GM11168 (cell line): Measurements from ENCODE around the gene SLIT2.

Source experiments
- in situ Hi-C: fragments of 300-500 bp; cut with MboI; formaldehyde crosslinking; loops from one replicate; pipeline ENCODE4 v1.12.0; 2022; ENCODE audit warnings: low sequenced_read_pairs; ENCODE audit not compliant: unreplicated experiment

SLIT2 gene

GRCh38 chr4:20262221-20262620 lies 10.5 kb downstream of the SLIT2 start:
- in situ Hi-C loops, result no loop called here

DNA sequence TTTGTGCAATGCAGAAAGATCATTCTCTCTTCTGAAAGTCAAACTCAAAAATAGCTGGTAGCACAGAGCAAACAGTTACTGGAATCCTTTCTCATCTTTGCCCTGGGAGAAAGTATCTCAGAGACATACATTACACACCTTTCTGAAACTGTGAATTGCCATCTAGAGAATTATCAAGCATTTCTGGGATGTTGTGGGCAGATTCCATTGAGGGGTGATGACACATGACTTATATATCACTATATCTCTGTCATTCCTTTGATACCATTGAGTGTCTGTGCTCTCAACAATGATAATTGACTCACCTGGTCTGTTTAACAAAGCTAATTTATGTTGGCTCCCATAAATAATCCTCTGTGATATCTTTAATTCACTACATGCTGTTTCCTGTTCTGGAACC lies 13.0 kb downstream of the SLIT2 start:
- in situ Hi-C loops, result no loop called here

GRCh38 chr4:20265726-20266125 lies 14.0 kb downstream of the SLIT2 start:
- in situ Hi-C loops, result no loop called here

DNA sequence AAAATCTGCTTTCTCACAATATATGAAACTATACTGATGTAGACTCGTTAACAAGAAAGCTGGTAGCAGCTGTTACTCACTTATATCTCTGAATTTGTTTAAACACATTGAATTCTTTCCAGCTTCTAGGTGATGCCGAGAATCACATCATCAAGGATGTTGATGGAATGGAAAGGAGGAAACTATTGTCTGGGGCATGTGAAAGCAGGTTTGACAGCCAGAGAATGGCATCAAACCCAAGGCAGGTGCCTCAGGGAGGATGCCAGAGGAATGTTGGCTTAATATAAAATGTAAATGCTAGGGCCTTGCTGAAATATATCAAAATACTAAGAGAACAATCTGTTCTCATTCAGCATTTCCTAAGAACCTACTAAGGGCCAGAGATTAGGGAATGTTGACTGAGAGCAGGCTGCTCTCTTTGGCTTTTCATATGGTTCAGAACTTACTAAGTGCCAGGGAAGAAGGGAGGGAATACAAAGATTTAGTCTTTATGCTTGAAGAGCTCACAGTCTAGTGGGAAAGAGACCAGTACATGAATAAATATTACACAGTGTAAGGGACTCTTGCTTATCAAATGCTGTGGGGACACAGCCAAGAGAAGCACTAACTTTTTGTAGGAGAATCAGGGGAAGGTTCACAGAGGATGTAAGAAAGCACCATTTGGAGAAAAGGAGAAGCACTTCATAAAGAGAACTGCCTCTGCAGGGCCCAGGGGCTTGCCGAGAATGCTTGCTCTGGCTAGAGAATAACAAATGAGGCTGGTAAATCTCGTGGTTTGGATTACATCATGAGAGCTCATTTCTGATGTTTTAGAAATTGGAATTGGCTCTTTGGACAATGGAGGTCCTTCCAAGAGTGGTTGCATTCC lies 14.7 kb downstream of the SLIT2 start:
- in situ Hi-C loops, result no loop called here

DNA sequence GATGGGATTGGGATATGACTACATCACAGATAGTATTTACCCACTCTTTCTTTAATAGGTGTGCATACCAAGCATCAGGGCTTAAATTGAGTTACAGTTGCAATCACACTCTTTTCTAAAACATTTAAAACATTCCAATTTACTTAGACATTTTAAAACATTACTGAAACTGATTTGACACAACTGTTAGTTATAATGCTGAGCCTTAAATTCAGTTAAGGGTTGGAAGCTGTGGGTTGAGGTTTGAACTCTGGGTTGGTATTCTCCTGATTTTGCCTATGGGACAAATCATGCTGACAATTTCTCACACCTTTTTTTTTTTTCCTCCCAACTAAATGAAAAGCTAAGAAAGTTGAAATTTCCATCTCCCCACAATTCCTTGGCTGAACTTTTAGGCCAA lies 16.3 kb downstream of the SLIT2 start:
- in situ Hi-C loops, result no loop called here

DNA sequence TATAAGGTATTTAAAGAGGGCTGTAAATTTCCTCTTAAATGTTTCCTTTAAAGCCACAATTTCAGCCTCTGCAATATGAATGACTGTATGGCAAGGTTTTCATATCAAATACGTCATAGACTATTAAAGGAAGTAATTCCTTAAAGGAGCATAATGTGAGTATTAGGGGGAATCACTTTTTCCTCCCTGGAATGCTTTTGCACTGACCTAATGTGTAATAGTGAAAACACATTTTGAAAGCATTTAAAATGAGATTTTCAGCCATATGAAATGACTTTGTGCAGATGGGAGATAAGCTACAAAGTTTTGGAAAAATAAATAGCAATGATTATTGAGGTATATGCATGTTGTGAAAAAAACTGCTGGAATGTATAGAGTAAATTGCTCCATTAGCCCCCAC lies 17.6 kb downstream of the SLIT2 start:
- in situ Hi-C loops, result no loop called here

DNA sequence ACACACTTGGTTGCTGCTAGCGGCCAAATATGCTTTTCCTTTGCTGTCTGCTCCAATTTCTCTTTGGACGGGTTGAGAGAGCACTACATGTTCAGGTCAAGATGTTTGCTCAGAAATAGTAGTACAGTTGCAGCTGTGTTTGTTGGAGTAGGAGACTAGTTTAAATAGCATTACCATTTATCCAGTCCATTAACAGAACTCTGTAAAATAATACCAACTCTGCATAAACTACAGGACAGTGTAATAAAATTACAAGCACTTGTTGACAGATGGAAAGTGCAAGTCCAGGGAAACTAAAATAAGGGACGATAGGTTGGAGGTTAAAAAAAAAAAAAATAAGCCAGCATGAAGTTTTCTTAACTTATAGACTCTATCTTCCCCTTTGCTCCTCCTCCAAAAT lies 20.2 kb downstream of the SLIT2 start:
- in situ Hi-C loops, result no loop called here

DNA sequence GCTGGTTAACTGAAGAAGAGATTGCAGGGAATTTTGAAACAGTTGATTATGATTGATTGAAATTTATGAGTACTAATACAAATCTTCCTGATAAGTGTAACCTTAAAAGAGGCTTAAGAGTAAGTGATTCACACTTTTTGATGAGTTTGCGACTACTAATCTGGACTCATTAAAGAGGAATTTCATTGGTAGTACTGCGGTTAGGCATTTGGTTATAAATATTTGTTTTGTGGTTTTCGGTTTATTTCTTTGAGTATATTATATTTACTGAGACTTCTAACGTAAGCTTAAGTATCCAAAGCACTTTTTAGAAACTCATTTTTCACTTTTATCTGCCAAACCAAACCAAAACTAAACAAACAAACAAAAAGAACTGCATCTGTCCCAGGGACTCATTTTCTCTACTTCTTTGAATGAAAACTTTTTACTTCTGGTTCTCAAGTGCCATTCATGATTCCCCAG lies 20.7 kb downstream of the SLIT2 start:
- in situ Hi-C loops, result no loop called here

DNA sequence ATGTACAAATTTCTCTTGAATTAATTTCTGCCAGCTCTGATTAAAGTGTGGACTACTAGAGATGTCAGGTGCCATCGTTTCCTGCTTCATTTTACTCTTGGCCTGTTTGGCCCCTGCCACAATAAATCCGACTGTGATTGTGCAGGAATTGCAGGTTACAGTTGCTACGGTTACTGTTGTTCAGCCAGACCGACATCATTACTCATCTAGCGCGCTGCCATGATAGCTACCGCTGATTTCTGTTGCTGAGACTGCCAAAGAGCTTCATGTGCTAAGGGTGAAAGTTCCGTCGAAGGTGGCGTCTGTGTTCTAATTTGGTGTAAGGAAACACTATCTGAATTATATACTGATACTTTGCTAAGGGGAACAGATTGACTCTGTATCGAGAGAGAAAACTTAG lies 22.1 kb downstream of the SLIT2 start:
- in situ Hi-C loops, result no loop called here

GRCh38 chr4:20276848-20277247 lies 25.1 kb downstream of the SLIT2 start:
- in situ Hi-C loops, result no loop called here

DNA sequence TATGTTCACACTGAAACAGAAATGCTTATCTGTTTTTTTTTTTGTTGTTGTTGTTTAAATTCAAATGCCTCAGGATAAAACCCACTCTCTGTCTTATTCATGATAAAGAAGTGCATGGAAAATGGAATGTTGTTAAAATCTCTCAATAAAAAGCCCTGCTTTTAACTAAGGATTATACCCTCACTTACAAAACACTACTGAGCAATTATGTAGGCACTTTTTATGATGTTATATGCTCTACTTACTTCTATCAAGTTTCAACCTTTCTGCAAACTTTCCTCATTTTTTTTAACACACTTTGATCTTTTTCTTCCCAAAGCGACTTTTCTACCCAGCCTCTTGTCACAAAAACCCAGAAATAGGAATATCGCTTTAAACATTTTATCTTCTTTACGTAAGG lies 26.5 kb downstream of the SLIT2 start:
- in situ Hi-C loops, result no loop called here

- in situ Hi-C loops, result no loop called here
Measured at GRCh38 chr4:20279381-20279780, 27.7 kb downstream of the SLIT2 start.

- in situ Hi-C loops, result no loop called here
Measured at GRCh38 chr4:20281453-20281852, 29.7 kb downstream of the SLIT2 start.

DNA sequence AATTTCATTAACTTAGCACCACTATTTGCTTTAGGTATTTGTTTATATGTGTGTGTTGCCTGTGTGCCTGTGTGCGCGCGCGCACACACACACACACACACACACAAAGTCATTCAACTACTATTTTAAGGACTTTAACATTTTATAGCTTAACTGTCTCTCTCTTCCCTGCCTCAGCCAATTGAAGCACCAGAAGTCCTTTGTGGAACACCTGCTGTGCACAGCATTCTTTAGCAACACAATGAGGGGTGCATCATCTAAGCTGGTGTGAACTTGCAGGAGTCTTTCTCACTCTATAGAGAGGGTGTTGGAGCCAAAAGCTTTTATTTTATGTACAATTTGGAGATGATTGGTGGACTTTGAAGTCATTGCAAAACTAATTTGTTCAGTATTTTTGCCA lies 31.3 kb downstream of the SLIT2 start:
- in situ Hi-C loops, result no loop called here

DNA sequence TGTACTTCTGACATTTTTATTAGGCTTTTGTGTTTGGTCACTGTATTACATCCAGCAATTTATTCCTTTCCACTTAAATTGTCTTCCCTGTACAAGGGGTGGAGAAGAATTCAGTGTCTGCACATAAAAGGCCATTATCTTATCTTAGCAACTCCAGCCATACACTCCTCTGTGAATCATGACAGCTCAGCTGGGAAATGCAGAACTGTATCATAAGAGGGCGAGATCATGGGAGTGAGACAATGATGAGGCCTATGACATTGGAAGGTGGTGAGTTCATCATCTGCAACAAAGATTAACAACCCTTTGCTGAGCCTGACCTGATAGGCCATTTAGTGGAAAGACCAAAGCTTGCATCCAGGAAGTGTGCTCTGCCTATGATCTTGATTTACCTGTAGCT lies 33.3 kb downstream of the SLIT2 start:
- in situ Hi-C loops, result no loop called here

GRCh38 chr4:20287246-20287645 lies 35.5 kb downstream of the SLIT2 start:
- in situ Hi-C loops, result no loop called here

- in situ Hi-C loops, result no loop called here
Measured at GRCh38 chr4:20288047-20288650, 36.4 kb downstream of the SLIT2 start.

GRCh38 chr4:20288846-20289512 lies 37.3 kb downstream of the SLIT2 start:
- in situ Hi-C loops, result no loop called here

- in situ Hi-C loops, result no loop called here
Measured at GRCh38 chr4:20289782-20290181, 38.1 kb downstream of the SLIT2 start.

- in situ Hi-C loops, result no loop called here
Measured at GRCh38 chr4:20292739-20293138, 41.0 kb downstream of the SLIT2 start.

GRCh38 chr4:20297261-20297660 lies 45.6 kb downstream of the SLIT2 start:
- in situ Hi-C loops, result no loop called here
